Lower lobe of right lung (tissue), 2 donors: ENCODE results near the gene GALNT17. TPM values are rescaled to one million over a fixed set of nuclear protein-coding genes. Genes with fewer than 3 reads are reported as not detected.

ENCODE experiments used
- ATAC-seq, 2 donors: fragments of 200-7000 bp; cut with Tn5 transposase; one replicate each; pipeline ENCODE4 v1.9.1; 2020 to 2022; ENCODE audit warnings: mild to moderate bottlenecking in 2 of 2, moderate library complexity in 2 of 2
- DNase-seq: peaks from one replicate; pipeline ENCODE4 v3.0.0-alpha.2; 2020
- H3K27ac ChIP-seq: fragments of 200-600 bp; one replicate; pipeline ENCODE4 v1.8.0; 2022
- H3K27me3 ChIP-seq: fragments of 200-600 bp; one replicate; pipeline ENCODE4 v1.8.0; 2022; ENCODE audit warnings: low read depth
- H3K36me3 ChIP-seq: fragments of 200-600 bp; one replicate; pipeline ENCODE4 v1.8.0; 2022; ENCODE audit warnings: mild to moderate bottlenecking
- H3K4me1 ChIP-seq: fragments of 200-600 bp; one replicate; pipeline ENCODE4 v1.8.0; 2022
- H3K4me3 ChIP-seq: fragments of 200-600 bp; one replicate; pipeline ENCODE4 v1.8.0; 2022; ENCODE audit warnings: mild to moderate bottlenecking
- H3K9me3 ChIP-seq: fragments of 200-600 bp; one replicate; pipeline ENCODE4 v1.8.0; 2022
- intact Hi-C: fragments of 100-400 bp; cut with DNase I; formaldehyde crosslinking; loops from one replicate; pipeline ENCODE4 v1.11.0; 2022
- total RNA-seq: library from RNA; stranded (reverse); fragmentation: NEBNext Ultra II Directional; extraction: Animal tissue kit (Norgen Biotek cat#: 25700); gene quantifications from one replicate; pipeline ENCODE4 v1.2.1, GENCODE V29; 2021
- TF ChIP-seq, protein P1 (sequence below): fragments of 200-600 bp; IDR thresholded peaks from one replicate; pipeline ENCODE4 v1.8.0; 2022; ENCODE audit warnings: antibody characterized with exemption, mild to moderate bottlenecking
- donor health status: DM: no; HTN: yes; CAD: no; lungs with severe emphysema.

GALNT17 gene
- total RNA-seq, 1 donor from 2014 or later: 6.6 TPM

DNA sequence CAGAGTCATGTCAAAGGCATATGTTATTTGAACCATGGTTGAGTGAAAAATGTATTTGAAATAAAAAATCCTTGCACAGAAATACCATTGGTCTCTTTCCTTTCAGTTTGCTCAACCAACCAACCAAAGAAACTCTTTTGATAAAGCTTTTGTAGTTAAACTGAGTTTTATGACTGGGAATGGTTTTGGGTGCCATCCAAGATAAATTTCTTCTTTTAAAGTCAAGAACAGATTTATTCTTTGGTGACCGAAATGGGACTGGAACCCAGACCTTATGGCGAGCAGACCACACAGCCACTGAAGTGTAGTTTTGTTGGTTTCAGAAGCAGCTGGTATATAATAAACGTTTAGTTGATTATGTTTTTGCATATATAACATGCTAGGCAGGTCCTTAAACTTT is 2.8 kb upstream of the GALNT17 start:
- Histone ChIP-seq H3K4me3 (no peak overlapping the region), H3K27ac (no peak overlapping the region), H3K27me3 (peaks cover 23% of the 10 kb centered on the region), H3K36me3 (no peaks in the 10 kb centered on the region), H3K9me3 (no peaks in the 10 kb centered on the region), H3K4me1 (peaks cover 9% of the 10 kb centered on the region)
- no peak for ATAC-seq
- TF ChIP-seq, protein P1, sequence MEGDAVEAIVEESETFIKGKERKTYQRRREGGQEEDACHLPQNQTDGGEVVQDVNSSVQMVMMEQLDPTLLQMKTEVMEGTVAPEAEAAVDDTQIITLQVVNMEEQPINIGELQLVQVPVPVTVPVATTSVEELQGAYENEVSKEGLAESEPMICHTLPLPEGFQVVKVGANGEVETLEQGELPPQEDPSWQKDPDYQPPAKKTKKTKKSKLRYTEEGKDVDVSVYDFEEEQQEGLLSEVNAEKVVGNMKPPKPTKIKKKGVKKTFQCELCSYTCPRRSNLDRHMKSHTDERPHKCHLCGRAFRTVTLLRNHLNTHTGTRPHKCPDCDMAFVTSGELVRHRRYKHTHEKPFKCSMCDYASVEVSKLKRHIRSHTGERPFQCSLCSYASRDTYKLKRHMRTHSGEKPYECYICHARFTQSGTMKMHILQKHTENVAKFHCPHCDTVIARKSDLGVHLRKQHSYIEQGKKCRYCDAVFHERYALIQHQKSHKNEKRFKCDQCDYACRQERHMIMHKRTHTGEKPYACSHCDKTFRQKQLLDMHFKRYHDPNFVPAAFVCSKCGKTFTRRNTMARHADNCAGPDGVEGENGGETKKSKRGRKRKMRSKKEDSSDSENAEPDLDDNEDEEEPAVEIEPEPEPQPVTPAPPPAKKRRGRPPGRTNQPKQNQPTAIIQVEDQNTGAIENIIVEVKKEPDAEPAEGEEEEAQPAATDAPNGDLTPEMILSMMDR: no peak
- intact Hi-C loops: no loop called here
- no peak for DNase-seq

DNA sequence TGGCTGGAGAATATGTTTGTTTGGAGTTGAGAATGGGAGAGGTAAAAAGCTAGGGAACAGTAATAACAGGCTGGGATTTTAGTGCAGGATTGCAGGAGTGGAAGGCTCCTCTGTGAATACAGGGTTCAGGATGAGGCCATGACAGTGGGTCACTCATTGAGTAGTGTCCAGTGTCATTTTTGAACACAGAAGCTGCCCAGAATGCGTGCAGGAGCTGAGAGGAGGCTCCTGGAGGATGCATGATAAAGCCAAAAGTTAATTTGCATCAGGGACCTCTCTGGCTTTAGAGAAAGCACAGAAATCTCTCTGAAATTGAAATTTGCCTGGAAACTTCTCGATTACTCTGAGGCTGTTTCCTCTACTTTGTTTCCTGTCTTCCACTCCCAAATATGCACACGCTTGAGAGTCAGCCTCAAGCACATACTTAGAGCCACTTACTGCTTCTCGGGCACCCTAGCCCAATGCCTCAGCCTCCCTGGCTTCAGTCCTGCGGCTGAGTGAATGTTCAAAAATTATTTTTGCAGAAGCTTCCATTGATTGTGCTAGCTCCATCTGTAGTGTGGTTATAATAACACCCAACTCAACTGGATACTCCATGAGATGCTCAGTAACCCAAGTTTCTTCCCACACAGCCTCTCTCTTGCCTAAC is 1.8 kb upstream of the GALNT17 start:
- intact Hi-C loops: no loop called here
- no peak for DNase-seq
- TF ChIP-seq, protein P1: no peak
- Histone ChIP-seq H3K4me1 (peaks cover 9% of the 10 kb centered on the region), H3K27ac (no peak overlapping the region), H3K4me3 (no peak overlapping the region), H3K36me3 (no peaks in the 10 kb centered on the region), H3K27me3 (peaks cover 23% of the 10 kb centered on the region), H3K9me3 (no peaks in the 10 kb centered on the region)
- peak; percentile 48 to 52 for ATAC-seq

DNA sequence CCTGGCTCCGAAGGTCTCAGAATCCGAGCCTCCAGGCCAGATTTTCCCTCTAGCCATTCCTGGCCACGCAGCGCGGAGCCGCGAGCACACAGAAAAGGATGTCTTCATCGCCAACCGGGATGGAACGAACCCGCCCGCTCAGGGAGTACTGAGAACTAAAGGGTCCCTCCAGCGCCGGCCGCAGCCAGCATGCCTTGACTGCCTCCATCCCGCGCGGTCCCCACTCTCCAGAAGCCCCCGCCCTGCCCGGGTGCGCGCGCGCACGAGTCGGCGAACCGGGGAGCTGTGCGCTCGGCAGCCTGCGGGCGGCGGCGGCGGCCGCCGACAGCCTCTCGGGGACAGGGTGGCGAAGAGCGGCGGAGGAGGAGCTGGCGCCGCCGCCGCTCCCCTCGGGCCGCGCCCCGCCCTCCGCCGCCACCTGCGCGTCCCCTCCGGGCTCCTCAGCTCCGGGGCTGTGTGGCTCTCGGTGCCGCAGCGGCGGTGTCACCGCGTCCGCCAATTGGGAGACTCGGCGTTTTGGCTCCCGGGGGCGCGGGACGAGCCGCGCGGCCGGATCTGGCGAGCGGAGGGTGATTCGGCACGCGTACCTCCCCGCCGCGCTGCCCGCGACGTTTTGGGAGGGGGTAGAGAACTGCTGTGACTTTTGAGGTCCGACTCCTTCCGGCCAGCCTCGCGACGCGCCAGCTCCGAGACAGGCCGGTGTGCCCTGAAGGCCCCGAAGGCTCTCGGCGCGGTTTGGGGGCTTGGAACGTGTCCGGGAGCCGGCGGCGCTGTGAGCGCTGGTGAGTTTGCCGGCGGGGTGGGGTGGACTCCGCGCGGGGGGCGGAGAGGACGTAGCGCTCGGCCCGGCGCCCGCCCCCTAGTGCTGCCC is 453 bp upstream of the GALNT17 start:
- ATAC-seq (peak; percentile 66 to 69), DNase-seq (no peak)
- intact Hi-C loops: no loop called here
- TF ChIP-seq, protein P1: no peak
- no peaks in the 10 kb centered on the region for H3K36me3 ChIP-seq
- peak overlapping the region; percentile 31 for H3K27ac ChIP-seq
- peak overlapping the region; percentile 52 for H3K4me3 ChIP-seq
- peaks cover 23% of the 10 kb centered on the region for H3K27me3 ChIP-seq
- H3K9me3 ChIP-seq: no peaks in the 10 kb centered on the region
- H3K4me1 ChIP-seq: peaks cover 9% of the 10 kb centered on the region

DNA sequence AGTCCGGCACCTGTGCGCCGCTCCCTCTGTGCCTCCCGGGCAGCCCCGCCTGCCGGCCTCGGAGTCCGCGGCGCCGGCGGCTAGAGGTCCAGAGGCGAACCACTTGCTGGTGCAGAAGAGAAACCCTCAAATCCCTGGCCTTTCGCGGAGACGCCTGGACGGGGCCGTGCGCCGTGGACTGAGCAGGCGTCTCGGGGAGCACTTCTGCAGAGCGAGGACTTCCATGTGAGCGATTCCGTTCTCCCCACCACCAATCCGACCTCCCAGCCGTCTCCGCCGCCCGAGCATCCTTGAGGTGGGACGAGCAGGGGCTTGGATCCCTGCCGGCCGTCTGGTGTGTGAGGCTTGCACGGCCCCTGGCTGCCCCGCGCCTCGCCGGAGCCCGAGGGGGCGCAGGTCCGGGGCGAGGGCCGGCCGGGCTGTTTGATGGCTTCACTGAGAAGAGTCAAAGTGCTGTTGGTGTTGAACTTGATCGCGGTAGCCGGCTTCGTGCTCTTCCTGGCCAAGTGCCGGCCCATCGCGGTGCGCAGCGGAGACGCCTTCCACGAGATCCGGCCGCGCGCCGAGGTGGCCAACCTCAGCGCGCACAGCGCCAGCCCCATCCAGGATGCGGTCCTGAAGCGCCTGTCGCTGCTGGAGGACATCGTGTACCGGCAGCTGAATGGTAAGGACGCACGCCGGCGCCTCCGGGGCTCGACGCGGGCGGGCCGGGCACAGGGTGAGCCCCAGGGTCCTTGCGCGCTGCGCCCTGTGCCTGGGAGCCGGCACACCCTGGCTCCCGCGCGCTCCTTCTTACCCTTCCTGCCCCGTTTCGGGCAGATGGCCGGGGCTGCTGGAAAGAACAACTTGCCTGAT is 660 bp downstream of the GALNT17 start:
- Histone ChIP-seq H3K27ac (no peak overlapping the region), H3K27me3 (peaks cover 23% of the 10 kb centered on the region), H3K4me3 (peak overlapping the region; percentile 52), H3K36me3 (no peaks in the 10 kb centered on the region), H3K4me1 (peaks cover 9% of the 10 kb centered on the region), H3K9me3 (no peaks in the 10 kb centered on the region)
- peak in 1 of 2 donors; percentile 5 for ATAC-seq
- intact Hi-C loops: no loop called here
- TF ChIP-seq, protein P1: no peak
- no peak for DNase-seq

DNA sequence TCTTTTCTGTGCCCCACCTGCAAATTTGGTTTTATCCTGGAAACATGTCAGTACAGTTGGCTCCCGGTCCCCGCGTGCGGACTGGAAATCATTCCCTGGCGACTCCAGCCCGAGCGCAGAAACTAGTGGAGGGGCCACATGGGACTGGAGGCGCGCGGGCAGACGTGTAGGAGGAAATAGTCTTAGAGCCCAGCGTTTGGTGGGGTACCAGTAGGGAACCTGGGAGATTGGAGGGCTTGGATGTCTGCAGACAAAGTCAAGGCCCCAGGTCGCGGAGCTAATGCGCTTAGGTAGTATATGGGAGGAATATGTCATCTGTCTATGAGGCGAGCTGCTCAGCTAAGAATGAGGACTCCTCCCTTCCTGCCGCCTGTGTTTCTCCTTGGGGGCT is 1.3 kb downstream of the GALNT17 start:
- Histone ChIP-seq H3K27me3 (peaks cover 23% of the 10 kb centered on the region), H3K4me3 (peak overlapping the region; percentile 52), H3K9me3 (no peaks in the 10 kb centered on the region), H3K27ac (no peak overlapping the region), H3K36me3 (no peaks in the 10 kb centered on the region), H3K4me1 (peaks cover 9% of the 10 kb centered on the region)
- intact Hi-C loops: no loop called here
- ATAC-seq: no peak
- TF ChIP-seq, protein P1: no peak
- no peak for DNase-seq
